ENCODE data around the gene VMP1.

The VMP1 gene

DNA sequence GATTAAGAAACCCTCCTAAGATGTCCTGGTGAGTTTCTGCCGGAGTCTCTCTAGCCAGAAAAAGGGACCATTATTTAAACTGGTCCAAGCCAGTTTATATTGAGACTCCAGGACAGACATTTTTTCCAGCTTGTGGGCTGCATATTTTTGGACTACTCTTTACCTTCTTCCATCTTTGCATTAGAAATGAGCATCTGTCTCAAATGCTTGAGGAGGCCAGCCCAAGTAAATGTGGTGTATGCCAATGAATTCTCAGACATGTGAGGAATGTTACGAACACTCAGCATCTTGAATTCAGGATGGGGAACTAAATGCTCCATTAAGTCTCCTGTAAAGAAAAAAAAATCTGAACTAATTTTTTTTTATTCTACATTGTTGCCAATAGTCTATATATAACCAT lies 166.9 kb downstream of the VMP1 start:
- no peak for DNase-seq

DNA sequence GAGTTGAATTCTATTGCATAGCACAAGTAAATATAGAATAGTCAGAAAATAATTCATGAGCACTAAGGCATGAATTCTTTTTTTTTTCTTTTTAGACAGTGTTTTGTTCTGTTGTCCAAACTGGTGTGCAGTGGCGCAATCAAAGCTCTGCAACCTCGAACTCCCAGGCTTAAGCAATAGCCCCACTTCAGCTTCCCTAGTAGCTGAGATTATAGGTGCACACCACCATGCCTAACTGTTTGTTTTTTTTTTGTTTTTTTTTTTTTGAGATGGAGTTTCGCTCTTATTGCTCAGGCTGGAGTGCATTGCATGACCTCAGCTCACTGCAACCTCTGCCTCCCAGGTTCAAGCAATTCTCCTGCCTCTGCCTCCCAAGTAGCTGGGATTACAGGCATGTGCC lies 168.7 kb downstream of the VMP1 start:
- no peak for DNase-seq

DNA sequence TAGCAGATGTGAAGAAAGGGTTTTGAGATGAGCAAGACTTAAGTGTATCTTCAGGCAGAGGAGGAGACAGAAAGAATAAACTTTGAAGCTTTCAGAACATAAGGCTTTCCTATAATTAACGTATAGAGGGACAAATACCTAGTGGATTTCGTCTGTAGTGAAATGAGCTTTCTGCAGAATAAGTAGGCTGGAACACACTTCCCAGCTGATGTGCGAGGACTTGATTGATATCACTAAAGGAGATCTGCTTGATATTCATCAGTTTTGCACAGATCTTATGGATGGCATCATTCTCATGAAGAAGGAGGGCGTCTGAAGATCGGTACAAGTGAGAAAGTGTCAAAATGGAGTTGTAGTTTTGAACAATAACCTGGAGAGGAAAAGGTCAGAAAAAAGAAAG lies 170.5 kb downstream of the VMP1 start:
- no peak for DNase-seq

DNA sequence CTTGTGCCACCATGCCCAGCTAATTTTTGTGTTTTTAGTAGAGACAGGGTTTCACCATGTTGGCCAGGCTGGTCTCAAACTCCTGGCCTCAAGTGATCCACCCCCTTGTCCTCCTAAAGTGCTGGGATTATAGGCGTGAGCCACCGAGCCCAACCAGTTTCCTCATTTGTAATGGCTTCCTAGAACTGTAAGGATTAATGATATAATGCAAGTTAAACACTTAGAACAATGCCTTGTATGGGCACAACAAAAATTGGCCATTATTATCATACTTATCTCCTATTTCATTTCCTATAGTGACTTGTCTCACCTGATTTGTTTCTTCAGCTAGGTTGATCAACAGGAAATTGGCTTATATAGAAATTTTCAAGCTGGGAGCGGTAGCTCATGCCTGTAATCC lies 171.2 kb downstream of the VMP1 start:
- DNase-seq, result no peak

DNA sequence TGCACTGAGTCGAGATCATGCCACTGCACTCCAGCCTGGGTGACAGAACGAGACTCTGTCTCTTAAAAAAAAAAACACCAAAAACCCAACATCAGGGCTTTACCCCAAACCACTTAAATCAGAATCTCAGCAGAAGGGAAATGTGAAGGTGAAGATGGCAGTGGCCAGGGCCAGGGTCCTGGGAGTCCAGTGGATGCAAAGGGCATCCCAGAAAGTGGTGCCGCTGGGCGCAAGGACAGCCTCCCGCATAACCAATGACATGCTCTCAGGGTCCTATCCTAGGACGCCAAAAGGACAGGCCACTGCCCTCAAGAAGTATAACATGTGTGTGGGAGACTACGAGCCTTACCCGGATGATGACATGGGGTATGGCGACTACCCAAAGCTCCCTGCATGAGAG lies 177.4 kb downstream of the VMP1 start:
- no peak for DNase-seq

DNA sequence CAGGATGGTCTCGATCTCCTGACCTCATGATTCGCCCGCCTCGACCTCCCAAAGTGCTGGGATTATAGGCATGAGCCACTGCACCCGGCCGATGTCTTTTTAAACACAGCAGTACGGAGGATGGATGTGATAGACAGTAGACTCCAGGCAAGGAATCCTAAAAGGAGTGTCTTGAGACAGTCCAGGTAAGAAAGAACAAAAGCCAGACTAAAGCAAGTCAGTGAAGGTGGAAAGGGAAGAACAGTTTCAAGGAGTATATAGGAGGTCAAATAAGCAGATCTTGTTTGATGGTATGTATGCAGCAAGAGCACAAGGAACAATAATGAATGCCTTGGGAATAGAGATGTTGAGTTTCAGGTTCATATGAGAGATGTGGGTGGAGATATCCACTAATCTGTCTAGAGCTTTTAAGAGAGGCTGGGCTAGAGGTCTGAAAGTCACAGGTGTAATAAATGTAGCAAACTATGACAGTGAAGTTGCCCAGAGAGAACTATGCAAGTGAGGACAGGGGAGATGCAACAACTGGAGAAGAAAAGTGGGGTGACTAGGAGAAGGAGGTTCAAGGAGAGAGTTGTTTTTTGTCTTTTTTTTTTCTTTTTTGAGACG lies 180.8 kb downstream of the VMP1 start:
- DNase-seq, result no peak

DNA sequence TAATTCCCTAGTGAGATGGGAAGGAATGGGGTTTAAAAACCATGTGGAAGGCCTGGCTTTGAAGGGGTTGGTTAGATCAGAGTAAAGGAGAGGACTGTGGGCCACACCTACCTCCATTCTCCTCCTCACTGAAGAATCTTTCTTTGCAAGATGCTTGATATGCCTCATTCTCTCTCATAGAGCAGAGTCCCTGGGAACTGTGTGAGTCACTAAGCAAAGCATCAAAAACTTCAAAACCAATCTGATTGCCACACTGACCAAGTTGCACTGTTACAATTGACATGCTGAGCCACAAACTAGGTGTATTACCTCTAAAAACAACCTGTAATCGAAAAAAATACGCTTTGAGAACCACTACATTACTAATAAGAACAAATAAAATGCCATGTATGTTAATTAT lies 183.3 kb downstream of the VMP1 start:
- DNase-seq, result no peak

Data from CD4-positive, alpha-beta T cell treated with Interleukin-10 for 1 hour (primary cell).